ENCODE data around the gene CFAP107. TPM values are rescaled to one million over a fixed set of nuclear protein-coding genes. Genes with fewer than 3 reads are reported as not detected.

CFAP107 gene
- total RNA-seq, 4 donors from 2014 or later, result not detected

DNA sequence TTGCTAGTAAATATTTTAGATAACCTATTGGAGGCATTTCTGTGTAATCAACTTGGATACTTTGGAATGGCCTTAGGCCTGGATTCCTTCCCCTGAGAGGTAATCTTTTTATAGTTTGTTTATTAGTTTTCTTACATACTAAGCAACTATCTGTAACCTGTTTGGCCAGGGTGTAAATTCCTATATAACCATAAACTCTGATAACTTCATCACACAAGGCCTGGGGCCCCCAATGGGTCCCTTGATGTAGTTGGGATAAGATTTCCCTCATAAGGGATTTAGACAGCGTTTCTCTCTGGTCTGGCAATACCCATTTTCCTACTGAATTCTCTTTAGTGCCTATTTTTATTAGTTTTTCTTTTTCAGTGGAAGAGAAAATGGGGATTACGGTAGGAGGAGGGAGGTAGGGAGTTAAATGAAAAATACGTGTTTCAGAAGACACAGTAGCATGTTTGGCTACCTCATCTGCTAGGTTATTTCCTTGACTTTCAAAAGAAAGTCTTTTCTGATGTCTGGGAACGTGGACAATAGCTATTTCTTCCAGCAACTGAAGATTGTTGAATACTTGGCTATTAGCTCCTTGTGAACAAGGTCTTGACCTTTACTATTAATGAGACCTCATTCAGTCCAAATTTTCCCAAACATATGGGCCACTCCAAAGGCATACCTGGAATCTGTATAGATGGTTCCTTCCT, 37.5 kb upstream of the CFAP107 start:
- Histone ChIP-seq H3K4me1 (no peaks in the 10 kb centered on the region), H3K36me3 (no peaks in the 10 kb centered on the region), H3K4me3 (no peak overlapping the region), H3K27ac (no peak overlapping the region), H3K9me3 (peaks cover 0 to 11% (median 2%) of the 10 kb centered on the region in 3 donors), H3K27me3 (peaks cover 0 to 12% (median 0%) of the 10 kb centered on the region in 4 donors)
- intact Hi-C loops (cut with DNase I), result no loop called here
- DNase-seq, result no peak
- WGBS, 2 donors, result 73 to 76% methylated on average over 4 of the region's 4 CpGs
- TF ChIP-seq POLR2A (IDR thresholded peaks at IDR 0.05), result no peak
- TF ChIP-seq, protein P1, sequence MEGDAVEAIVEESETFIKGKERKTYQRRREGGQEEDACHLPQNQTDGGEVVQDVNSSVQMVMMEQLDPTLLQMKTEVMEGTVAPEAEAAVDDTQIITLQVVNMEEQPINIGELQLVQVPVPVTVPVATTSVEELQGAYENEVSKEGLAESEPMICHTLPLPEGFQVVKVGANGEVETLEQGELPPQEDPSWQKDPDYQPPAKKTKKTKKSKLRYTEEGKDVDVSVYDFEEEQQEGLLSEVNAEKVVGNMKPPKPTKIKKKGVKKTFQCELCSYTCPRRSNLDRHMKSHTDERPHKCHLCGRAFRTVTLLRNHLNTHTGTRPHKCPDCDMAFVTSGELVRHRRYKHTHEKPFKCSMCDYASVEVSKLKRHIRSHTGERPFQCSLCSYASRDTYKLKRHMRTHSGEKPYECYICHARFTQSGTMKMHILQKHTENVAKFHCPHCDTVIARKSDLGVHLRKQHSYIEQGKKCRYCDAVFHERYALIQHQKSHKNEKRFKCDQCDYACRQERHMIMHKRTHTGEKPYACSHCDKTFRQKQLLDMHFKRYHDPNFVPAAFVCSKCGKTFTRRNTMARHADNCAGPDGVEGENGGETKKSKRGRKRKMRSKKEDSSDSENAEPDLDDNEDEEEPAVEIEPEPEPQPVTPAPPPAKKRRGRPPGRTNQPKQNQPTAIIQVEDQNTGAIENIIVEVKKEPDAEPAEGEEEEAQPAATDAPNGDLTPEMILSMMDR (IDR thresholded peaks at IDR 0.05), result no peak

DNA sequence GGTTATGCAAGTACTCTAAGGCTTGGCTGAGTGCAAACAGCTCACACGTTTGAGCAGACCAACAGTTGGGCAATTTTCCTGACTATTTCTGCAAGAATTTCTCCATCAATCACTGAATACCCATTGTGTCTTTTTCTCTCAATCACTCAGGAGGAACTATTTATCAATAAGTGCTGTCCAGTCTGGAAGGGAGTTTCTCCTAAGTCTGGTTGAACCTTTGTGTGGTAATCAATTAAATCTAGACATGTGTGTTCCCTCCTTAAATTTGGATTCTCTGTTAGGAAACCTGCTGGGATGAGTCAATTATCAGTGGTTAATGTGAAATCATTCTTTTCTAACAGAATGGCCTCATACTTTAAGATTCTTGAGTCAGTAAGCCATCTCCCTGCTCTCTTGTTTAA, 36.9 kb upstream of the CFAP107 start:
- DNase-seq, result no peak
- Histone ChIP-seq H3K27me3 (peaks cover 0 to 12% (median 0%) of the 10 kb centered on the region in 4 donors), H3K36me3 (no peaks in the 10 kb centered on the region), H3K4me3 (no peak overlapping the region), H3K9me3 (peaks cover 0 to 5% (median 0%) of the 10 kb centered on the region in 3 donors), H3K27ac (no peak overlapping the region), H3K4me1 (no peaks in the 10 kb centered on the region)
- WGBS, 2 donors, result 0 to 17% methylated on average over 1 of the region's 1 CpG
- TF ChIP-seq, protein P1 (IDR thresholded peaks at IDR 0.05), result no peak
- intact Hi-C loops (cut with DNase I), result no loop called here

DNA sequence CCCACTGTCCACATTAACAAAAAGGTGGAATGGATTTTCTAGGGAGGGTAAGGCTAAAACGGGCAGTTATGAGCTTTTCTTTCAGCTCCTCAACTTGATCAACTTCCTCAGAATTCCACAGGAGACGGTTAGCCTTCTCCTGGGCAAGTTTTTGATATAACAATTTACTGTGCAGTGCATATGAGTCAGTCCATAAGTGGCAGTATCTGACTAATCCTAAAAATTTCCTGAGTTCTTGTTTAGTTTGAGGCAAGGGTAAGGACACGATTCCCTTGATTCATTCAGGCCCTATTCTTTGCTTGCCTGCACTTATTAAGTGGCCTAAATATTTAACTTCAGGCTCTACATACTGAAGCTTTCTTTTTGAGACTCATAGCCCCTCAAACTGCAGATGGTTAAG, 36.3 kb upstream of the CFAP107 start:
- H3K4me3 ChIP-seq, result no peak overlapping the region
- no peak overlapping the region for H3K27ac ChIP-seq
- H3K27me3 ChIP-seq, result peaks cover 0 to 12% (median 0%) of the 10 kb centered on the region in 4 donors
- WGBS, 2 donors, result 60 to 67% methylated on average over 3 of the region's 3 CpGs
- DNase-seq, result no peak
- no peak for TF ChIP-seq POLR2A (IDR thresholded peaks at IDR 0.05)
- TF ChIP-seq, protein P1 (IDR thresholded peaks at IDR 0.05), result no peak
- no peaks in the 10 kb centered on the region for H3K4me1 ChIP-seq
- no peaks in the 10 kb centered on the region for H3K9me3 ChIP-seq
- intact Hi-C loops (cut with DNase I), result no loop called here
- no peaks in the 10 kb centered on the region for H3K36me3 ChIP-seq

DNA sequence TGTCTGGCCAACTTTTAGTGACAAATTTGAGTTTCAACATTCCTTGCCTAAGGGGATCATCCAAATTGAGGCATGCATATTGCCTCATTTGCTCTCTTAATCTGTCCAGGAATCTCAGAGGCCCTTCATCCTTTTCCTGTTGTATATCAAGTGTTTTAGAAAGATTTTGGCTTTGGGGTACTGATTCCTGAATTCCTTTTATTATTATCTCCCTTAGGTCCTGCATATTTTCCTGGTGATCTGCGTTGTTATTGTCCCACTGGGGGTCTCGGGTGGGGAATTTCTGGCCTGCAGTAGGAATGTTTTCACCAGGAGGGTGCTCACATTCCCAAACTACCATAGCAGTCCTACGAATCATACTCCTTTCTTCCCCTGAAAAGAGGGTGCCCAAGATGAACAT, 34.5 kb upstream of the CFAP107 start:
- peaks cover 0 to 12% (median 0%) of the 10 kb centered on the region in 4 donors for H3K27me3 ChIP-seq
- no peak overlapping the region for H3K27ac ChIP-seq
- intact Hi-C loops (cut with DNase I), result no loop called here
- DNase-seq, result no peak
- no peak overlapping the region for H3K4me3 ChIP-seq
- WGBS, 2 donors, result 58 to 70% methylated on average over 3 of the region's 3 CpGs
- H3K4me1 ChIP-seq, result no peaks in the 10 kb centered on the region
- H3K9me3 ChIP-seq, result no peaks in the 10 kb centered on the region
- TF ChIP-seq POLR2A (IDR thresholded peaks at IDR 0.05), result no peak
- TF ChIP-seq, protein P1 (IDR thresholded peaks at IDR 0.05), result no peak
- no peaks in the 10 kb centered on the region for H3K36me3 ChIP-seq

DNA sequence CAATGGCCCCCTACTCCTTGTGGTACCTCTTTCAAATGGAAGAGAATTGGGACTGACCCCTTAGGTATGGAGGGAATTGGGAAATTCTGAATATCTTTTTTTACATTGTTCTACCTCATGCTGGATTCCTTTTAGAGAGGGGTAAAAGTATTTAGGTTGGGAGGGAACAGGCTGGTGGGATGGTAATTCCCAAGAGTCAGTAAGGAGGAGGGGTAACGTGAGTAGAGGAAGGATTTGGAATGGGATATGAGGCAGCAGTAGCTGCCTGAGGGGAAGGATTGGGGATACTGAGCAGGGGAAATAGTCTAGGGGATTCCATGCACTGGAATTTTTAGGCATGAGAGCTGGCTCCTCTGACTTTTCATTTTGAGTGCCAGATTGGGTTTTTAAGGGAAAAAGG, 33.9 kb upstream of the CFAP107 start:
- no peaks in the 10 kb centered on the region for H3K36me3 ChIP-seq
- 60 to 67% methylated on average over 1 of the region's 1 CpG for WGBS, 2 donors
- intact Hi-C loops (cut with DNase I), result no loop called here
- H3K4me3 ChIP-seq, result no peak overlapping the region
- no peak for TF ChIP-seq POLR2A (IDR thresholded peaks at IDR 0.05)
- TF ChIP-seq, protein P1 (IDR thresholded peaks at IDR 0.05), result no peak
- H3K27ac ChIP-seq, result no peak overlapping the region
- no peaks in the 10 kb centered on the region for H3K4me1 ChIP-seq
- no peak for DNase-seq
- no peaks in the 10 kb centered on the region for H3K9me3 ChIP-seq
- H3K27me3 ChIP-seq, result peaks cover 0 to 12% (median 0%) of the 10 kb centered on the region in 4 donors

Measured in esophagus squamous epithelium (tissue), 5 donors.